Spleen (tissue), 7 donors: ENCODE results near the gene KLHL6.

Experiments
- CTCF ChIP-seq, 11 experiments: fragments of 200-600 bp in 7 of 11; fragments of 450-650 bp in 4 of 11; sonication (generic) in 4 of 11; IDR thresholded peaks in 8 of 11; conservative IDR thresholded peaks in 3 of 11; 1 replicate in 7 of 11; 2 replicates in 4 of 11; pipeline versions ENCODE4 v1.4.0 to v1.8.0; 2016 to 2021; ENCODE audit warnings: antibody characterized with exemption in 11 of 11, inconsistent platforms in 4 of 11, mild to moderate bottlenecking in 1 of 11
- POLR2A ChIP-seq, 3 donors: fragments of 450-650 bp; IDR thresholded peaks; one replicate each; pipeline ENCODE4 v1.5.1; 2017; ENCODE audit warnings: antibody characterized with exemption in 3 of 3, mild to moderate bottlenecking in 1 of 3
- donor health status: DM: no; HTN: no; CAD: no; lungs with moderate emphysema.
- donor health status: DM: no; HTN: no; CAD: no.
- donor health status: DM: no; HTN: no; CAD: no.

- TF ChIP-seq CTCF (IDR thresholded peaks at IDR 0.05 in 8 of 11, conservative IDR thresholded peaks at IDR 0.05 in 3 of 11) = no peak
- no peak for TF ChIP-seq POLR2A (IDR thresholded peaks at IDR 0.05)
Measured at GRCh38 chr3:183545708-183546107, 9.8 kb downstream of the KLHL6 start.
